Glomerular visceral epithelial cell (primary cell): Measurements from ENCODE around the gene C2CD4C.
"Not testable (repeated sequence)": the region's sequence is repeated elsewhere in the genome, so short reads cannot be mapped to it uniquely, and the experiment has no call there.

Experiments
- DNase-seq: peaks from one replicate; pipeline ENCODE4 v3.0.0-alpha.2; 2016; ENCODE audit errors: extremely low spot score

The C2CD4C gene

GRCh38 chr19:408902-409515 is at the start of gene C2CD4C:
Gene C2CD4C (minus strand): TSS chr19:409147. CDS start chr19:408361, 786 bp downstream.
- DNase-seq = no peak

GRCh38 chr19:458091-459042 is 49.4 kb upstream of the C2CD4C start:
- DNase-seq = no peak

- DNase-seq = no peak
Measured at GRCh38 chr19:457636-458035, 48.7 kb upstream of the C2CD4C start.

GRCh38 chr19:456547-457110 is 47.7 kb upstream of the C2CD4C start:
- no peak for DNase-seq

- no peak for DNase-seq
Measured at GRCh38 chr19:455851-456546, 47.1 kb upstream of the C2CD4C start.

- no peak for DNase-seq
Measured at GRCh38 chr19:455031-455705, 46.2 kb upstream of the C2CD4C start.

- no peak for DNase-seq
Measured at GRCh38 chr19:453606-454005, 44.7 kb upstream of the C2CD4C start.

GRCh38 chr19:452829-453228 is 43.9 kb upstream of the C2CD4C start:
- no peak for DNase-seq

GRCh38 chr19:450912-451481 is 42.0 kb upstream of the C2CD4C start:
- not testable (repeated sequence) for DNase-seq

- DNase-seq = no peak
Measured at GRCh38 chr19:449916-450315, 41.0 kb upstream of the C2CD4C start.

GRCh38 chr19:447816-448560 is 39.0 kb upstream of the C2CD4C start:
- no peak for DNase-seq

GRCh38 chr19:447064-447426 is 38.1 kb upstream of the C2CD4C start:
- no peak for DNase-seq

- DNase-seq = no peak
Measured at GRCh38 chr19:444677-445210, 35.8 kb upstream of the C2CD4C start.

- DNase-seq = no peak
Measured at GRCh38 chr19:443005-443404, 34.1 kb upstream of the C2CD4C start.

- DNase-seq = no peak
Measured at GRCh38 chr19:442085-442484, 33.1 kb upstream of the C2CD4C start.

GRCh38 chr19:441213-441836 is 32.4 kb upstream of the C2CD4C start:
- no peak for DNase-seq

GRCh38 chr19:440391-441212 is 31.7 kb upstream of the C2CD4C start:
- no peak for DNase-seq

- no peak for DNase-seq
Measured at GRCh38 chr19:439167-439900, 30.4 kb upstream of the C2CD4C start.
